Measurements from ENCODE around the gene TUSC2. TPM values are rescaled to one million over a fixed set of nuclear protein-coding genes. Genes with fewer than 3 reads are reported as not detected.

The TUSC2 gene
- total and polyA plus RNA-seq, 9 of the 15 experiments (the other 6 are each of a cell fraction or from before 2014, with no cell fraction given), result 2.8 to 67.5 (median 25.8) TPM

DNA sequence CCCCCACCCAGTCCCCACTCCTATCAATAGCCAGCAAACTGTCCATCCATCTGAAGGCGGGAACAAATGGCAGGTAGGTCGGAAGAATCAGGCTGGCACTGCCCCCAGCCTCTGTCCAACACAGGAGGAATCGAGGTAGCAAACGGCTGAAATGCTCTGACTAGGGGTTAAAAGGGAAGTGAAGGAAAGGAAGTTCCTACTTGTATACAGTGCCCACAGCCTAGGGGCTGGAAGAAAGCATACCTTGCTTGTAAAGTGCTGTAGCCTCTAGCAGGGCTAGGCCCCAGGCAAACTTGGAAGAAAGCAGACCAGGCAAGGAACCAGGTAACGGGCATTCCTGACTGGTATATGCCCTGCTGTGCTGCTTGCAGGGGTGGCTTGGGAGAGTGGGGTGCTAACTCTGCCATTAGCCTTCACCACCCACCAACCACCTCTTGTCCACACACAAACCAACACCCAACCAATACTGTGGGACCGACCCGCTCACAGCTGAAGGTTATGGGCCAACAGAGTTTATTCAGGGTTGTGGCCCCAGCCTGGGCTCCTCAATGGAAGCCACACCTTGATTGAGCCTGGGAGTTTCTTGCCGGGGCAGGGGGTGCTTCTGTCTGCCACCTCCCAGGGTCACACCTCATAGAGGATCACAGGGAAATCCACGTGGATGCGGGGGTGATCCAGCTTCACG is 2.4 kb downstream of the TUSC2 start:
- H3K27me3 ChIP-seq (ENCODE audit: control insufficient read depth in 2 of 2, insufficient read depth in 2 of 2, low read length in 2 of 2), result no peaks in the 10 kb centered on the region
- H3K9ac ChIP-seq (ENCODE audit: insufficient read depth in 1 of 2, low read depth in 2 of 2, low read length in 2 of 2), result no peak overlapping the region
- intact Hi-C loops (cut with micrococcal nuclease) (loop anchor here (2.0 kb wide), 1 partner anchor 137 kb away; no protein-coding TSS in a partner anchor), in situ Hi-C loops (cut with MboI) (no loop called here)
- no peak overlapping the region for H3K4me2 ChIP-seq (ENCODE audit: insufficient read depth, low read length)
- ATAC-seq, result no peak
- H2AFZ ChIP-seq (ENCODE audit: low read depth, low read length), result no peak overlapping the region
- peaks cover 40% of the 10 kb centered on the region; the same call in 2 of the 3 replicates for H3K36me3 ChIP-seq (ENCODE audit: control insufficient read depth, insufficient read depth, low read length)
- H3K9me3 ChIP-seq (replicated peaks; ENCODE audit: control insufficient read depth, insufficient read depth, low read depth, low read length), result no peaks in the 10 kb centered on the region
- no peak for DNase-seq (ENCODE audit: extremely low read depth in 1 of 4, low spot score in 3 of 4)
- FAIRE-seq, result no peak
- ChIA-PET POLR2A (interaction anchor here (0.6 kb wide), 2 partner anchors 11 to 40 kb away, joined by 3 read pairs; no protein-coding TSS in a partner anchor), CTCF (ENCODE audit: low intra/inter-chr PET ratio) (interaction anchor here (1.4 to 2.1 kb wide), 2 partner anchors 51 to 98 kb away, joined by 6 read pairs; no protein-coding TSS in a partner anchor)
- peaks cover 16 to 45% of the 10 kb centered on the region in 2 experiments; a peak in 4 of 5 replicates for H3K4me1 ChIP-seq (replicated peaks in 1 of 2; ENCODE audit: control insufficient read depth in 2 of 2, insufficient read depth in 2 of 2, low read length in 2 of 2)
- no peak overlapping the region for H3K4me3 ChIP-seq
- whole genome bisulfite sequencing (ENCODE audit: insufficient coverage, low coverage, missing lambda C conversion rate), result 72% methylated on average over 7 of the region's 11 CpGs
- no TSS peak for BruUV-seq (replicated peaks)
- TF ChIP-seq SPI1 (IDR thresholded peaks at IDR 0.05; ENCODE audit: borderline replicate concordance, low read depth, low read length) (no peak), SNRNP70 (optimal IDR thresholded peaks at IDR 0.05; ENCODE audit: low read depth, low read length) (no peak), ZNF778 (CRISPR knock-in tag; IDR thresholded peaks at IDR 0.05) (no peak), PHB (CRISPR knock-in tag; IDR thresholded peaks at IDR 0.05) (no peak), NCOA4 (IDR thresholded peaks at IDR 0.05; ENCODE audit: partially characterized antibody) (no peak), POLR2A (conservative IDR thresholded peaks at IDR 0.05) (no peak), SIX5 (IDR thresholded peaks at IDR 0.05; ENCODE audit: borderline replicate concordance in 1 of 2, insufficient read depth in 1 of 2, low read depth in 1 of 2, low read length in 2 of 2) (no peak)
- H3K27ac ChIP-seq (ENCODE audit: extremely low read depth, low read depth, low read length), result no peak overlapping the region
- no peaks in the 10 kb centered on the region for H3K9me1 ChIP-seq (ENCODE audit: control insufficient read depth, insufficient read depth, low read length)
- H3K79me2 ChIP-seq (ENCODE audit: control insufficient read depth, insufficient read depth, low read length), result peaks cover 17% of the 10 kb centered on the region
- 0 out of 2 replicates have a peak, but pooled peaks cover 2% of the 10 kb centered on the region for H4K20me1 ChIP-seq (replicated peaks; ENCODE audit: control insufficient read depth, insufficient read depth, low read length)
